GM21737 (cell line): ENCODE data around the gene KCNAB1.

Source experiments
- ATAC-seq: cut with Tn5 transposase; IDR thresholded peaks from one replicate; pipeline ENCODE4 v1.9.1; 2021; ENCODE audit warnings: mild to moderate bottlenecking, moderate library complexity; ENCODE audit not compliant: unreplicated experiment

KCNAB1 gene

GRCh38 chr3:156483002-156483401, 362.6 kb downstream of the KCNAB1 start:
- ATAC-seq = peak; percentile 13

DNA sequence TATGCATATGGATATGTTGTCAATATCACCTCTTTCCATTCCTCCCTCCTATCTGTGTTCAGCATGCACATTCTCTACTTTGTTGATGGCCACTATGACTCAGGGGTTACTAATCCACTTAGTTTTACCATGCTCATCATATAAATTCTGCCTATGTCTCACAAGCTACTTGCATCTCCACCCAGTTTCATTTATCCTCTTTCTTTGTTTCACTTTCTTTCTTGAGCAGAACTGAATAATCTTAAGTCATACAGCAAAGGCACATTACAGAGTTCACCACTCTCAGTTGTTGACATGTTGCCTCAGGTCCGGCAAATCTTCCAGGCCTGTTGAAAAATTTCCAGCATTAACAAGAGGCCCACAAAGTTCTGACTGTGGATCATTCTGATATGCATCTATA, 363.0 kb downstream of the KCNAB1 start:
- ATAC-seq = peak; percentile 77

- peak; percentile 83 for ATAC-seq
These were observed 363.8 kb downstream of the KCNAB1 start for GRCh38 chr3:156483961-156484787.

DNA sequence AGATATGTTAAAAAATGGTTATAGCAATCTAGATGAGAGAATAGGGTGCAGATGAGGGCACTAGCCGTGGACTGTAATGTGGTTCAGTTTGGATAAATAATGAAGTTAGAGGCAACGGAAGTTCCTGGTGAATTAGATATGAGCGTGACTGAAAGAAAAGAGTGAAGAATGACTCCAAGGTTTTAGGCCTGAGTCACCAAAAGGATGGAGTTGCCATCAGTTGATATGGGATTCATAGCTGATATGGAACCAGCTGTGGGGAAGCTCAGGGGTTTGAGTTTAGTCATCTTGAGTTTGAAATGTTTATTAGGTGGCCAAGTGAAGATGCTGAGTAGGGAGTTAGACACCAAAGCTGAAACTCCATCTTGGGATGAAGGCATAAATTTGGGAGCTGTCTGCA, 368.4 kb downstream of the KCNAB1 start:
- no peak for ATAC-seq

DNA sequence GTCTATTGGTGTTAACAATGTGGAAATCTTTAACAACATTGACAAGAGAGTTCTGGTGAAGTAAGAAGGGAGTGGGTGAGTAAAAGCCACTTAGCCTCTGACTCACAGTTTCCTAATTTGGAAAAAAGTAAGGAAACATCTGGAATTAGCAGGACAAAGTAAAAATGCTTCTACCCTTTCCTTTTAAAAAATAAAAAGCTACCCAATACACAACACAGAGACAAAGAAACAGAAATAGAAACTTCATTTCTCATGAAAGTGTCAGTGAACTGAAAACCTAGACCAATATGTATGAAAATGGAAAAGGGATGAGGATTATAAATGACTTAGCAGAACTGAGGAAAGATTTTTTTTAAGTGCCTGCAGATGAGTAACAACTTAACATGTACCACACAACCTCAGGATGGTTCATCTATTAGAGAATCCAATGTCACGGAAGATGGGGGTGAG, 369.1 kb downstream of the KCNAB1 start:
- no peak for ATAC-seq

DNA sequence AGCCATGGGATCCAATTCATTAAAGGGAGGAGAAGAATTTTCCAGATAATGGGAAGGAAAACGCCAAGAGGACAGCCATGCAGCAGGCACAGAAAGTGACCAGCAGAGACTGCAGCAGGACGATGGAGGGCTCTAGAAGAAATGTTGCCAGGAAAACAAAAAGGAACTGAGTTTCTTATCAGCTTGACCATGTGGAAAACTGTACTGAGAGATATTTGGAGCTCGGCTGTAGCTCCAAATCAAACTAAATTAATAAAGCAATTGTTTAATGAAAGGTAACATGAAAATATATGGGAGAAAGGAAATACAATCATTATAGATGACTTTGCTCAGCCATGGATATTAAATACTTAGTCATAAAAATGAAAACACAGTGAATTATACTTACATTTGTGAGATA, 370.8 kb downstream of the KCNAB1 start:
- no peak for ATAC-seq

DNA sequence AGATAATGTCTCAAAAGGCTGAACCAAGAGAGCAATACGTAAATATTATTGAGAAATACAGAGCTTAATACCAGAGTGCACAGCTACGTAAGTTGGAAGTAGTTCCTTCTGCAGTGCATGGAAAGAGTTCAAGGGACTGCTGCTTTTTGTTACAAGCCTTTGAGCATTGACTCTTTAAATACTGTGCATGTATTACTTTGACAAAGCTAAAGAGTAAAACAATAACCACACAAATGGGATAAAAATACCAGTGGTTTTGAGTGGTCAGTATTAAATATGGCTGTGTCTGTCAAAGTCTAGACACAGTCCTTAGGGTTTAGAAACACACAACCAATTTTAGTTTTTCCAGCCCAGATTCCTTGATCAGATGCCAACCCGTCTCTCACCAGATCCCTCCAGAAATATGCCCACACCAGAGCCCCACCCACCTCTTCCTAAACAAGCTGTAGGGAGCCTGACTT, 372.5 kb downstream of the KCNAB1 start:
- no peak for ATAC-seq

- no peak for ATAC-seq
These were observed 373.5 kb downstream of the KCNAB1 start for GRCh38 chr3:156493887-156494286.

GRCh38 chr3:156495816-156496215, 375.4 kb downstream of the KCNAB1 start:
- no peak for ATAC-seq

GRCh38 chr3:156497326-156497725, 376.9 kb downstream of the KCNAB1 start:
- ATAC-seq = no peak

DNA sequence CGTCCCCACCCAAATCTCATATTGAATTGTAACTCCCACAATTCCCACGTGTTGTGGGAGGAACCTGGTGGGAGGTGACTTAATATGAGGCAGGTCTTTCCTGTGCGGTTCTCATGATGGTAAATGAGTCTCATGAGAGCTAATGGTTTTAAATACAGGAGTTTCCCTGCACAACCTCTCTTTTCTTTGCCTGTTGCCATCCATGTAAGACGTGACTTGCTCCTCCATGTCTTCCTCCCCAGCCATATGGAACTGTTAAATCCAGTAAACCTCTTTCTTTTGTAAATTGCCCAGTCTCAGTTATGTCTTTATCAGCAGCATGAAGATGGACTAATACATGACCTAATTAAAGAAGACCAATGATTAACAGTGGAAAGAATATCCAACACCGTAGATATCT, 377.9 kb downstream of the KCNAB1 start:
- no peak for ATAC-seq

DNA sequence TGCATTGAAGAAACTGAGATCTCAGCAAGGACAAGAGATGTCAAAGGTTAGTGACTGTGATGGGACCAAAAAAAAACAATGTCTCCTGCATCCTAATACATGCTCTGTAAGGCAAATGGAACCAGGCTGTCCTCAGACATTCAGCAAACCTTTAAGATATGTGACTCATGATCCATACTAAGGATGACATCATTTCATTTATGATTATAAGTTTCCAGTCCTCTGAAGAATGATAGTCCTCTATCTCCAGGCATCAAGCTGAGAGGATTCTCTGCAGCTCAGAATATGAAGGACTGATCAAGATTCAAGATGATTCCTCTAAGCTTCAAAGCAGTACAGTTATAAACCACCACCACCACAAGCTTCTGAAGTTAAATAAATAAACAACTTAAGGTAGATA, 386.9 kb downstream of the KCNAB1 start:
- ATAC-seq = no peak

- no peak for ATAC-seq
These were observed 389.1 kb downstream of the KCNAB1 start for GRCh38 chr3:156509189-156510174.

GRCh38 chr3:156511987-156512677, 391.8 kb downstream of the KCNAB1 start:
- ATAC-seq = no peak

- ATAC-seq = no peak
These were observed 393.2 kb downstream of the KCNAB1 start for GRCh38 chr3:156513619-156514018.

DNA sequence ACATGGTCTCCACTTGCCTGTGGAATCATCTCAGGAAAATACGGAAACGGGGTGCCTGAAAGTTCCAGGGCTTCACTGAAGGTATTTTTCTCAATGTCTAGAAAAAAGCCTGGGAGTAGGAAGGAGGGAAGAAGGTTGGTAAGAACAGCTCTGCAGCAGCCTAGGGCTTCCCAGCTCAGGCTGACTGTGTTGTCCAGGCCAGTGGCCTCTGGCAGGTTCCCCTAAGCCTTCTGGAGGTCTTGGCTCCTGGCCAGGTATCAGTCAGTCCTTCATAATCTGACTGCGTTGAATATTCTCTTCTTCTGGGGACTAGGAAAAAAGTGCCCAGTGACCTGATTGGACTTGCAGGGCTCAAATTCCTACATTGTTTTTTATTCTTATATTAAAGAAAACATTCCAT, 395.9 kb downstream of the KCNAB1 start:
- ATAC-seq = no peak

- ATAC-seq = no peak
These were observed 396.6 kb downstream of the KCNAB1 start for GRCh38 chr3:156516961-156517360.

DNA sequence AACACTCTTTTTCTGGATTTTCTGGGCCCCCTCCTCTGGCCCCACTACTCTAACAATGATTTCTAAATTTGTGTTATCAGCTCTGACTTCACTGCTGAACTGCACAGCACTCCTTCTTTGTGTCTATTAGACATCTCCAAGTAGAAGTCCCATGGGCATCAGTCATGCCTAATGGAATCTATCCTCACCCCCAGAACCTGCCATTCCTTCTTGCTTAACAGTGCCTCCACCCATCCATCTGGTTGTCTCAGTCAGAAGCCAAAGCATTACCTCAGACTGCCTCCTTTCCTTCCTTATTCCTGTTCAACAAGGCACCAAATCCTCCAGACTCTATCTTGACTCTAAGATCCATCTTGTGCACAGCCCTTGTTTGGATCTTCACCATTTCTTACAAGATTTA, 398.3 kb downstream of the KCNAB1 start:
- no peak for ATAC-seq

- peak; percentile 69 for ATAC-seq
These were observed 399.4 kb downstream of the KCNAB1 start for GRCh38 chr3:156519758-156520162.

GRCh38 chr3:156522673-156523072, 402.3 kb downstream of the KCNAB1 start:
- ATAC-seq = no peak

- no peak for ATAC-seq
These were observed 405.4 kb downstream of the KCNAB1 start for GRCh38 chr3:156525808-156526207.
